GM18867 (cell line): Measurements from ENCODE around the gene ARHGEF10L.

ENCODE experiments used
- ATAC-seq: cut with Tn5 transposase; IDR thresholded peaks from one replicate; pipeline ENCODE4 v1.9.1; 2021; ENCODE audit warnings: mild to moderate bottlenecking, moderate library complexity; ENCODE audit not compliant: unreplicated experiment

Gene ARHGEF10L

GRCh38 chr1:17567582-17567981 is 28.1 kb downstream of the ARHGEF10L start:
- no peak for ATAC-seq

GRCh38 chr1:17568014-17568900 is 28.8 kb downstream of the ARHGEF10L start:
- ATAC-seq: no peak

GRCh38 chr1:17569200-17570139 is 30.0 kb downstream of the ARHGEF10L start:
- no peak for ATAC-seq

- no peak for ATAC-seq
Measured at GRCh38 chr1:17570228-17570627, 30.7 kb downstream of the ARHGEF10L start.

- ATAC-seq: no peak
Measured at GRCh38 chr1:17572264-17572985, 32.9 kb downstream of the ARHGEF10L start.

- ATAC-seq: no peak
Measured at GRCh38 chr1:17573518-17574041, 34.1 kb downstream of the ARHGEF10L start.

GRCh38 chr1:17574516-17574915 is 35.0 kb downstream of the ARHGEF10L start:
- ATAC-seq: no peak

GRCh38 chr1:17575797-17576518 is 36.5 kb downstream of the ARHGEF10L start:
- no peak for ATAC-seq

GRCh38 chr1:17576519-17576853 is 37.0 kb downstream of the ARHGEF10L start:
- ATAC-seq: no peak

GRCh38 chr1:17577907-17578297 is 38.4 kb downstream of the ARHGEF10L start:
- ATAC-seq: no peak

- no peak for ATAC-seq
Measured at GRCh38 chr1:17579951-17580939, 40.7 kb downstream of the ARHGEF10L start.

GRCh38 chr1:17581389-17582123 is 42.1 kb downstream of the ARHGEF10L start:
- no peak for ATAC-seq

- ATAC-seq: no peak
Measured at GRCh38 chr1:17582124-17582774, 42.8 kb downstream of the ARHGEF10L start.

GRCh38 chr1:17584539-17584938 is 45.0 kb downstream of the ARHGEF10L start:
- no peak for ATAC-seq

GRCh38 chr1:17585266-17585987 is 45.9 kb downstream of the ARHGEF10L start:
- ATAC-seq: no peak

GRCh38 chr1:17586172-17586964 is 46.9 kb downstream of the ARHGEF10L start:
- ATAC-seq: no peak
